Measurements from ENCODE around the gene UCHL1. TPM values are rescaled to one million over a fixed set of nuclear protein-coding genes. Genes with fewer than 3 reads are reported as not detected.
A peak's percentile ranks its signal among the peaks of the same experiment; 100 is the strongest.

Gene UCHL1
- total RNA-seq: 1 to 10 TPM; 1.9 to 2.7 TPM

DNA sequence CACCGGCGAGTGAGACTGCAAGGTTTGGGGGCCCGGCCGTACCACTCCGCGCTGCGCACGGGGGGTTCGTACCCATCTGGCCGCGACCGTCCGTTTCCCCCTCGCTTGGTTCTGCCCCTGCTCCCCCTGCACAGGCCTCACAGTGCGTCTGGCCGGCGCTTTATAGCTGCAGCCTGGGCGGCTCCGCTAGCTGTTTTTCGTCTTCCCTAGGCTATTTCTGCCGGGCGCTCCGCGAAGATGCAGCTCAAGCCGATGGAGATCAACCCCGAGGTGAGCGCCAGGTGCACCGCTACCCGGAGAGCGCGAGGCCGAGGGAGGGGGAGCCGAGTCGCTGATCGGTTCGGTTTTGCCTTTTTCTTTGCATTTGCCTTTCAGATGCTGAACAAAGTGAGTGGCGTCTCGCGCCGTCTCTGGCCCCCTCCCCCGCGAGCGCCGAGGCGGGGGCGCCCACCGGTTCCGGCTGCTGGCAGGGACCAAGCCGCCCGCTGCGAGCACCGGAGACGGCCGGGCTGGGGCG, at the start of gene UCHL1:
Gene UCHL1 (plus strand): TSS at position 189 of the 517 bp plus-strand sequence. CDS start 49 bp downstream, at position 238.
- Mint-ChIP-seq H3K27me3 (peaks cover 31 to 46% of the 10 kb centered on the region in 2 donors), H3K27ac (no peak within 1 kb of the TSS), H3K36me3 (peaks cover 7% of the 10 kb centered on the region), H3K9me3 (no peaks in the 10 kb centered on the region), H3K4me1 (ENCODE audit: low read depth in 2 of 2) (peaks cover 0 to 5% of the 10 kb centered on the region in 2 donors), H3K4me3 (peak within 1 kb of the TSS; percentile 45)
- ATAC-seq (peak in 1 of 2 donors; percentile 57), DNase-seq (ENCODE audit: low spot score) (no peak)

DNA sequence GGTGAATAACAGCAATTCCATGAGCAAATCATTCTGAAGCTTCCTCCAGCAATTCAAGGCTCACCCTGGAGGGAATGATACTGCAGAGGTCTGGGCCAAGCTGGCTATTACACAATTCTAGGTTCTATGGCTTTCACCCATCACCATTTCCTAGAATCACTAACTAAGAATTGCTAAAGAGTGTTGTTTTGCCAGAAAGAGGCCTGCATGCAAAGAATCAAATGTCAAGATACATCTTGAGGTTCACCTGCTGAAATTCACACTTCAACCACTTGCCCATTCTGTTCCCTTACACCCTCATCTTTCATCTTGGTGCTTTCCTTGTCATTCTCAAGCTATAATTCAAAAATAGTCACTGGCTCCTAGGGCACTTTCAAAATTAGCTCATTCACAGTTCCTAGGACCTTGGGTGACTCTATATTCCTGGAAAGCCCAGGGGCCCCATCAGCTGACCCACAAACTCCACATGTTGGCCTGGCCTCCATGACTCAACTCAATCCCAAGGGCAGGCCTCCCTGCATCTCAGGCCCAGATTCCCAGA, 49.4 kb upstream of the UCHL1 start:
- Mint-ChIP-seq H3K4me3 (peak overlapping the region; percentile 24), H3K36me3 (no peaks in the 10 kb centered on the region), H3K27ac (peak overlapping the region; percentile 71 to 86)

DNA sequence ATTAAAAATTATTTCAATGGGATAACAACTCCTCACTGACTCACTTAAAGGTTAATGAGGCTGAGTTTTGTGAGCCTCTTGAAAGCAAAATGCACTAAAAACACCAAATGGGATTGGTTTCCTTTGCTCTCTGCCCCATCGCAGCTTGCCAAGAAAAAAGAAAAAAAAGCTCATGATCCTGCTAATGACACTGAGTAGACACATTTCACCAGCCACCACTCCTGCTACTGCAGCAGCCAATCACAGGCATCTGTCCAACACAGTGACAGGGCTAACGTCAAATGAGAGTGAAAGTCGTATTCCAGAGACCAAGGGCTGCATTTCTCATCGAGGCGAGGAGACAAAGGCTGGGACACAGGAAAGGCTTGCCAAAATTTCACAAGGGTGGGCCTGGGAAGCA, 47.5 kb upstream of the UCHL1 start:
- Mint-ChIP-seq H3K36me3 (no peaks in the 10 kb centered on the region), H3K27me3 (peaks cover 18 to 31% of the 10 kb centered on the region in 2 donors), H3K4me3 (peak overlapping the region; percentile 39), H3K4me1 (ENCODE audit: low read depth in 2 of 2) (peaks cover 19 to 20% of the 10 kb centered on the region in 2 donors), H3K9me3 (no peaks in the 10 kb centered on the region), H3K27ac (peak overlapping the region in 1 of 2 donors; percentile 71)
- no peak for ATAC-seq
- no peak for DNase-seq (ENCODE audit: low spot score)

More for the DNA sequence above, 49.4 kb upstream of the UCHL1 start:
- Mint-ChIP-seq H3K27me3 (peaks cover 12 to 19% of the 10 kb centered on the region in 2 donors), H3K4me1 (ENCODE audit: low read depth in 2 of 2) (peaks cover 14 to 18% of the 10 kb centered on the region in 2 donors), H3K9me3 (no peaks in the 10 kb centered on the region)
- DNase-seq (ENCODE audit: low spot score): peak; percentile 65
- peak; percentile 85 to 92 for ATAC-seq

DNA sequence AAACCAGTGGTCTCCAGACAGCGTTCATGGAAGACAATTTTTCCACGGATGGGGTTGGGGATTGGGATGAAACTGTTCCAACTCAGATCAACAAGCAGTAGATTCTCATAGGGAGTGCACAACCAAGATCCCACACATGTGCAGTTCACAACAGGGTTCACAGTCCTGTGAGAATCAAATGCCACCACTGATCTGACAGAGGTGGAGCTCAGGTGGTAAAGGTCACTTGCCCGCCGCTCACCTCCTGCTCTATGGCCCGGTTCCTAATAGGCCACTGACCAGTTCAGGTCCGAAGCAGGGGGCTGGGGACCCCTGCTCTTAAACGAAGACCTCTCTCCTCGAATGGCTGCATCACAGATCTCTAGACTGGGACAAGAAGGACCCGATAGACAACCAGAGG, 46.8 kb upstream of the UCHL1 start:
- Mint-ChIP-seq H3K9me3 (no peaks in the 10 kb centered on the region), H3K36me3 (no peaks in the 10 kb centered on the region), H3K27me3 (peaks cover 19 to 33% of the 10 kb centered on the region in 2 donors), H3K4me1 (ENCODE audit: low read depth in 2 of 2) (peaks cover 19 to 20% of the 10 kb centered on the region in 2 donors), H3K27ac (no peak overlapping the region), H3K4me3 (no peak overlapping the region)
- no peak for DNase-seq (ENCODE audit: low spot score)
- ATAC-seq: no peak

DNA sequence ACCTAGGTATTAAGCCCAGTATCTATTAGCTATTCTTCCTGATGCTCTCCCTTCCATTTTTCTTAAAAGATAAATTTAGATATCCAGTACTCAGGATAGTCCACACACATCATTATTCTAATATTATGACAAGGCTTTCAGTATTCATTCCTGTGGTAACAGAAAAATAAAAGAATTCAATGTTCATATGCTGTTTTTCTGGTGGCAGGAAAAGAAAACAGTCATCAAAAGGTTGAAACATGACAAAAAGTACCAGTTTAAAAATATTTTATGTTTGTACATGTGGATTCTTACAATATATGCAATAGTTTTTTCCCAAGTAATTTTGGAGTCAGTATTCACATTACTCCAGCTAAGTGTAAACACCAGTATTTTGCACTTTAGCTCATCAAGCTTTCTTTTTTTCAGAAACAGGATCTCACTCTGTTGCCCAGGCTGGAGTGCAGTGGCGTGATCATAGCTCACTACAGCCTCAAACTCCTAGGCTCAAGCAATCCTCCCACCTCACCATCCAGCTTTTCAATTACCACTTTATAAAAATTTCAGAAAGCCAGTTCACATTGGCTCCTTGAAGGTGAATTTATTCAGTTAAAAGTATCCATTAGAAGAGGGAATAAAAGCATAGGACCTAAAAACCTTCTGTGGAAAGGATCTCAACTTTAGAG, 44.6 kb upstream of the UCHL1 start:
- peak overlapping the region; percentile 45 for H3K4me3 Mint-ChIP-seq
- peaks cover 4% of the 10 kb centered on the region for H3K36me3 Mint-ChIP-seq
- peaks cover 3% of the 10 kb centered on the region for H3K9me3 Mint-ChIP-seq
- H3K27me3 Mint-ChIP-seq: peaks cover 31 to 52% of the 10 kb centered on the region in 2 donors
- DNase-seq (ENCODE audit: low spot score) (no peak), ATAC-seq (no peak)
- peak overlapping the region in 1 of 2 donors; percentile 62 for H3K27ac Mint-ChIP-seq
- peaks cover 28 to 29% of the 10 kb centered on the region in 2 donors for H3K4me1 Mint-ChIP-seq (ENCODE audit: low read depth in 2 of 2)

DNA sequence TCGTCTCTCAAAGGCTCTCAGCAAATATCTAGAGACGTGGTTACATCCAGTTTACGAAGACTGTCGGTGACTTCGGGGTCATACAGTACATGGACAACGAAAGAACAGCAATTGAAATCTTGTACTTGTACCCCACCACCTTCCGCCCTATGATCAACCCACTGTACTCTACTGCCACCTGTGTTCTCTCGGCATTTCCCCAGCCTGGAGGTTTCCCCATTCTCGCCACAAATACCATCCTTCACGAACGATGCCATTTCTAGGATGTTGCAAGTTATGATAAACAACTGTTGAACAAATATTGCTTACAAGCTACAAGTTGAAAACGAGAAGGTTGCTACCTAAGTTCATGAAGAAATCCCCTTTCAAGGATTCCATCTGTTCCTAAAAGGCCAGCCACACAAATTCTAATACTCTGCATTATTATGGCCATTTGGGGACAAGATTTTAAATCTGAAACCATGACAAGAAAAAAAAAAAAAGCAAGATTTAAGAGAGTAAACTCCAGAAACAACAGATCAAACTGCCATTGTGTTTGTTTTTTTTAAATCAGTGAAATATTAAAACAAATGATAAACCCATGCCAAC, 44.0 kb upstream of the UCHL1 start:
- Mint-ChIP-seq H3K4me1 (ENCODE audit: low read depth in 2 of 2) (peaks cover 22 to 26% of the 10 kb centered on the region in 2 donors), H3K27ac (peak overlapping the region in 1 of 2 donors; percentile 71), H3K9me3 (peaks cover 3% of the 10 kb centered on the region), H3K4me3 (peak overlapping the region; percentile 45), H3K27me3 (peaks cover 32 to 55% of the 10 kb centered on the region in 2 donors), H3K36me3 (peaks cover 5% of the 10 kb centered on the region)
- DNase-seq (ENCODE audit: low spot score) (no peak), ATAC-seq (peak; percentile 51 to 52)

DNA sequence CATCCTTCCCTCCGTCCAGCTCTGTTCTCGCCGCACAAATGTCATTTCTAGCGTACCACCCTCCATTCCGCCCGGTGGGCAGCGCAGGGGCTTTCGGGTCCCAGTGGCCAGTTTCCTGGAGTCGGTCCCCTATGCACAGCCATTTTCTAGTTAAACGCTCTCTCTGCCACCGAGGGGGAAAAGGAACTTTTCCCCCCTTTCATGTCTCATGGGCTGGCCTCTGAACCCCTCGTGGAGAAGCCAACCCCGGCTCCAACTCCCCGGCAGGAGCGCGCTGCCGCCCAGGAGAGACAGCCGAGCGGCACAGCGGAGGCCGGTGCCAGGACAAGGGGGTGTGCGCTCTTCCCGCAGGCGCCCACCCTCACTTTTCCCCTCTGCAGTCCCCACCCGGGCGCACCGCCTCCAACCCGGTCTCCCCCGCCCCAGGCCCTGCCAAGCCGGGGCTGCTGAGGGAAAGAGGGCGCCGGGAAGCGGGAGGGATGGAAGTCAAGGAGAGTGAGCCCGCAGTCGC, 43.0 kb upstream of the UCHL1 start:
- Mint-ChIP-seq H3K4me1 (ENCODE audit: low read depth in 2 of 2) (peaks cover 16 to 24% of the 10 kb centered on the region in 2 donors), H3K27me3 (peaks cover 33 to 47% of the 10 kb centered on the region in 2 donors), H3K9me3 (peaks cover 3% of the 10 kb centered on the region), H3K36me3 (peaks cover 5% of the 10 kb centered on the region), H3K27ac (peak overlapping the region in 1 of 2 donors; percentile 71), H3K4me3 (peak overlapping the region; percentile 45)
- DNase-seq (ENCODE audit: low spot score) (no peak), ATAC-seq (peak; percentile 8 to 17)

DNA sequence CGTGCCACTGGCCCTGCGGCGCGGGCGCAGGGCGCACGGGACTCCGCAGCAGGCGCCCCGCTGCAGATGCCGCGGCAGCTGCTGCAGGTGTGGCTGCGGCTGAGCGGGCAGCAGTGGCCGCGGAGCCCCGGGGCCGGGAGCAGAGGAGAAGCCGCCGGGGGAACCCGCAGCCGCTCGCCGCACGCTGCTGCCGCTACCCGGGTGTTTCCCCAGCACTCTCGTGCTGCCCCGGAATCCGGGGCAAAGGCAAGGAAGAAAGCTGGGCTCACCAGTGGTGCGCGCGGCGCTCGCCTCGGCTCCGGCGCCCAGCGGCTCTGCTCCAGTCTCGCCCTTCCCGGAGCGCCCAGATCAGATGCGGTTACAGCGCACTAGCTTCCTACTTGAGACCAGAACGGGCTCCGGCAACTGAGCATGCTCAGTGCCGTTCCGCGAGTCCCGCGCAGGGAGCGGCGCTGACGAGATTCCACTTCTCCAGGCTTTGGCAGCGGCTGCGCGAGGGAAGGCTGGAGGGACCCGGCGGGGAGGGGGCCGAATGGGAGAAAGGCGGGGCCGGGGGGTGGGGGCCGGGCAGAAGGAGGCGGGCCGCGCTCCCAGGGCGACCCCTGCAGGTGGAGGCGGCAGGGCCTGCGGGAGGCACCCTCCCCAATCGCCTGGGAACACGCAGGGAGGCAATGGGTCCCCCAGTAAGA, 42.4 kb upstream of the UCHL1 start, which contains the start of gene APBB2:
Gene APBB2 (minus strand): TSS at position 407 of the 689 bp plus-strand sequence. CDS start 181,288 bp downstream, outside the sequence.
- Mint-ChIP-seq H3K27ac (peak within 1 kb of the TSS in 1 of 2 donors; percentile 71), H3K36me3 (peaks cover 5% of the 10 kb centered on the region), H3K27me3 (peaks cover 35 to 49% of the 10 kb centered on the region in 2 donors), H3K9me3 (peaks cover 3% of the 10 kb centered on the region), H3K4me1 (ENCODE audit: low read depth in 2 of 2) (peaks cover 15 to 20% of the 10 kb centered on the region in 2 donors), H3K4me3 (peak within 1 kb of the TSS; percentile 45)
- ATAC-seq (peak; percentile 62 to 75), DNase-seq (ENCODE audit: low spot score) (peak; percentile 65)

DNA sequence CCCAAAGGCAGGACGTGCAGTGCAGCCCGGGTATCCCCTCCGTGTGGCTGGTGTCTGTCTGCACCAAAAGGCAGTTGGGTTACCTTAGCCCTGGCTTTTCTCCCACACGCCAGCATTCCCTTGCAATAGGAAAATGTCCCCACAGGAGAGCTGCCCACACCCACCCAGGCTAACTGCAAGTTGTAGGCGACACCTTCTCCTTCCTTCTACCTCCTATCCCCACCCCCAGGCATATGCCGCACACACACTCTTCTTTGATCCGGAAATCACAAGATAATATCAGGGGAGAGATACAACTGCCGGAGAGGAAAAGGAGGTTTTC, 41.9 kb upstream of the UCHL1 start:
- no peak overlapping the region for H3K27ac Mint-ChIP-seq
- peaks cover 38 to 54% of the 10 kb centered on the region in 2 donors for H3K27me3 Mint-ChIP-seq
- H3K4me1 Mint-ChIP-seq (ENCODE audit: low read depth in 2 of 2): peaks cover 15 to 20% of the 10 kb centered on the region in 2 donors

DNA sequence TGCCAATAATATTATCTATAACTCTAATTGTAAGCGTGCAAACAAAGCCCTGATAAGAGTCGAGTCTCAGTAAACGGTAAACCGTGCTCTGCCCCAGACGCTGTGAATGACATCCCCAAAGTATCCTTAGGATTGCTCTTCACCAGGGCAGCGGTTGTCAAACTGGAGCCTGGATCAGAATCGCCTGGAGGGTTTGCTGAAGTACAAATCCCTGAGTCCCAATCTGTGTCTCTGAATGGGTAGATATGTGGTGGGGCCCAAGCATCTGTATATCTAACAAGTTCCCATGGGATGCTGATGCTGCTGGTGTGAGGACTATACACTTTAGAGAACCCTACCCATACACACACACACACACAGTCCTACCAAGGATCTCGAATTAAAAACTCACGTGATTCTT, 41.6 kb upstream of the UCHL1 start:
- Mint-ChIP-seq H3K4me3 (peak overlapping the region; percentile 41), H3K4me1 (ENCODE audit: low read depth in 2 of 2) (peaks cover 15 to 20% of the 10 kb centered on the region in 2 donors), H3K27me3 (peaks cover 42 to 57% of the 10 kb centered on the region in 2 donors), H3K27ac (no peak overlapping the region), H3K36me3 (peaks cover 5% of the 10 kb centered on the region), H3K9me3 (peaks cover 3% of the 10 kb centered on the region)
- ATAC-seq (no peak), DNase-seq (ENCODE audit: low spot score) (no peak)

More for the DNA sequence above, 41.9 kb upstream of the UCHL1 start:
- Mint-ChIP-seq H3K4me3 (peak overlapping the region; percentile 41), H3K9me3 (peaks cover 3% of the 10 kb centered on the region), H3K36me3 (peaks cover 5% of the 10 kb centered on the region)
- no peak for DNase-seq (ENCODE audit: low spot score)
- ATAC-seq: no peak

DNA sequence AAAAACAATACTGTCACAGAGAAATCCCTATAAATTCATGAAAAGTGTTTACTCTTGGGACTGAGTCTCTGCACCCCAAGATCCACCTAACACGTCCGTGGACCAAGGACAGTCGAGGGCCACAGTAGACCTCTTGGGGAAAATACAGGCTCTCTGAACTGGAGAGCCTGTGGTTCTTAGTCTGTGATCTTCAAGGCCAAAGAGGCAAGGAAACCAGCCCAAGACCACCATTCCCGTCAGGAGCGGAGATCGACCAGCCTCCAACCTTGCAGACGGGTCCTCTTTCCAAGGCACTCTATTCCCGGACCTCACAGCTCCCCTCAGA, 40.8 kb upstream of the UCHL1 start:
- Mint-ChIP-seq H3K9me3 (peaks cover 3% of the 10 kb centered on the region), H3K27me3 (peaks cover 44 to 65% of the 10 kb centered on the region in 2 donors), H3K36me3 (peaks cover 5% of the 10 kb centered on the region), H3K4me3 (peak overlapping the region; percentile 32), H3K4me1 (ENCODE audit: low read depth in 2 of 2) (peaks cover 15 to 20% of the 10 kb centered on the region in 2 donors), H3K27ac (no peak overlapping the region)
- DNase-seq (ENCODE audit: low spot score): no peak
- ATAC-seq: no peak

DNA sequence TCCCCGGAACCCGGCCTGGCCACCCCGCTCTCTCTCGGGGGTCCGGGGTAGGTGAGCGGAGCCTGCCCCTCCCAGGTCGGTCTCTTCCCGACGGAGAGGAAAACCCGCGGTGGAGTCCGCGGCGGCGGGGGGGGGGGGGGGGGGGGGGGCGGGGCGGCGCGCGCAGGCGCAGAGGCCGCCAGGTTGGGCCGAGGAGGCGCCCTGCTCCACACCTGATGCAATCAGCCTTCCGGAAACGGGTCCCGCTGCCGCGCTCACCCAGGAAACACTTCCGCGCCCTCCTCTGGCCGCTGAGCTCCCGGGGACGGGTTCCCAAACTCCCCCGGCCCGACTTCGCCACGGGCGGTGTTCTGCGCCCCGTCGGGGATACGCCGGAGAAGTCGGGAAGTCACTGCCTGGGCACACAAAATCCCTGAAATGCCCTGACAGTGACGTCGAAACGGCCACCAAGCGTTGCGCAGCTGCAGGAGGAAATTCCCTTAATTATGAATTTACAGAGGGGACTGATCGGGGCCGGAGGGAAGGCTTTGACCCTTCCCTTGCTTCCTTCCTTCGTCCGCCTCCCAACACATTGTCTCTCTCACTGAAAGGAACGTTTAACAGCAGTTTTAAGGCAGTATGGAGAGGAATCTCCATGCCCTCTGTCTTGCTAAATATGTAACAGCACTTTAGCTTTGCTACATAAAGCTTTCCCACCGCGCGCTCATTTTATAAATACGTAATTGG, 40.3 kb upstream of the UCHL1 start:
- H3K4me3 Mint-ChIP-seq: peak overlapping the region; percentile 68
- peak; percentile 65 for DNase-seq (ENCODE audit: low spot score)
- H3K9me3 Mint-ChIP-seq: peaks cover 3% of the 10 kb centered on the region
- H3K27me3 Mint-ChIP-seq: peaks cover 47 to 70% of the 10 kb centered on the region in 2 donors
- peak overlapping the region in 1 of 2 donors; percentile 68 for H3K27ac Mint-ChIP-seq
- peaks cover 5% of the 10 kb centered on the region for H3K36me3 Mint-ChIP-seq
- H3K4me1 Mint-ChIP-seq (ENCODE audit: low read depth in 2 of 2): peaks cover 15 to 20% of the 10 kb centered on the region in 2 donors
- ATAC-seq: peak; percentile 43 to 73

DNA sequence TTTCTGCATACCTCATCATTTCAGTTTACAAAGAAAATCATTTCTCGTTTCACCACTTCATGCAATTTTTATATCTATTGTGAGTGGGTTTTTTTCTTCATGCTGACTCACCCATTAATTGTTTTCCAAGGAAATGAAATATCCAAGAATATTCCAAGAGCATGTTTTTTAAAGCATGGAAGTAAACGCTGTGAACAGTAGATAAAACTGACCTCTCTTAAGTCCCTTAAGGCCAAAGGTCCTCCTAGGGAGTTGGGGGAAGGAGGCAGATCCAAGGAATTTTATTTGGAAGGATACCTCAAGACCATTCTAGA, 39.8 kb upstream of the UCHL1 start:
- peak overlapping the region in 1 of 2 donors; percentile 68 for H3K27ac Mint-ChIP-seq
- peaks cover 15 to 20% of the 10 kb centered on the region in 2 donors for H3K4me1 Mint-ChIP-seq (ENCODE audit: low read depth in 2 of 2)
- ATAC-seq: no peak
- H3K27me3 Mint-ChIP-seq: peaks cover 43 to 65% of the 10 kb centered on the region in 2 donors
- DNase-seq (ENCODE audit: low spot score): no peak
- peaks cover 5% of the 10 kb centered on the region for H3K36me3 Mint-ChIP-seq
- peaks cover 3% of the 10 kb centered on the region for H3K9me3 Mint-ChIP-seq
- peak overlapping the region; percentile 68 for H3K4me3 Mint-ChIP-seq

Measured in natural killer cell treated with Interleukin-12 subunit alpha and Interleukin-12 subunit beta and Interleukin-15 and Interleukin-18, amount 100 ng/mL, for 72 hours (primary cell).